GM23248 (cell line): ENCODE measurements around the gene FLRT1. TPM values are rescaled to one million over a fixed set of nuclear protein-coding genes. Genes with fewer than 3 reads are reported as not detected.

Source experiments
- DNase-seq: peaks from one replicate; pipeline ENCODE4 v3.0.0-alpha.2; 2015
- H2AFZ ChIP-seq: fragments of 200-600 bp; sonication (generic); 2 replicates; pipeline ENCODE4 v1.6.1; 2016; ENCODE audit warnings: antibody characterized with exemption
- H3F3A ChIP-seq: fragments of 200-600 bp; sonication (generic); 2 replicates; pipeline ENCODE4 v1.6.1; 2016; ENCODE audit warnings: mild to moderate bottlenecking, antibody characterized with exemption, mixed run types; ENCODE audit not compliant: insufficient read depth
- H3K27ac ChIP-seq: fragments of 200-600 bp; sonication (generic); 2 replicates; pipeline ENCODE4 v1.5.1; 2016; ENCODE audit warnings: mild to moderate bottlenecking
- H3K27me3 ChIP-seq: fragments of 200-600 bp; sonication (generic); replicated peaks from 2 replicates; pipeline ENCODE4 v1.6.1; 2016; ENCODE audit warnings: mild to moderate bottlenecking; ENCODE audit not compliant: insufficient read depth
- H3K36me3 ChIP-seq: fragments of 200-600 bp; sonication (generic); 2 replicates; pipeline ENCODE4 v1.6.1; 2016; ENCODE audit warnings: low read depth, mild to moderate bottlenecking
- H3K4me1 ChIP-seq: fragments of 200-600 bp; sonication (generic); 2 replicates; pipeline ENCODE4 v1.6.1; 2016; ENCODE audit warnings: mild to moderate bottlenecking; ENCODE audit not compliant: insufficient read depth
- H3K4me2 ChIP-seq: fragments of 200-600 bp; sonication (generic); one replicate; pipeline ENCODE4 v1.6.1; 2016; ENCODE audit warnings: mild to moderate bottlenecking; ENCODE audit not compliant: unreplicated experiment
- H3K4me3 ChIP-seq: fragments of 200-600 bp; sonication (generic); 2 replicates; pipeline ENCODE4 v1.5.1; 2016; ENCODE audit warnings: mild to moderate bottlenecking
- H3K79me2 ChIP-seq: fragments of 200-600 bp; sonication (generic); 2 replicates; pipeline ENCODE4 v1.6.1; 2016; ENCODE audit warnings: mild to moderate bottlenecking; ENCODE audit not compliant: insufficient read depth
- H3K9ac ChIP-seq: fragments of 200-600 bp; sonication (generic); 2 replicates; pipeline ENCODE4 v1.6.1; 2016; ENCODE audit warnings: mild to moderate bottlenecking
- H3K9me2 ChIP-seq: fragments of 200-600 bp; sonication (generic); 2 replicates; pipeline ENCODE4 v1.6.1; 2016; ENCODE audit warnings: mixed run types, mild to moderate bottlenecking, moderate library complexity; ENCODE audit not compliant: insufficient read depth
- H3K9me3 ChIP-seq: fragments of 200-600 bp; sonication (generic); one replicate; pipeline ENCODE4 v1.6.1; 2017; ENCODE audit warnings: low read depth
- H4K20me1 ChIP-seq: fragments of 200-600 bp; sonication (generic); 2 replicates; pipeline ENCODE4 v1.6.0; 2016; ENCODE audit not compliant: insufficient read depth
- EZH2 ChIP-seq: fragments of 200-600 bp; sonication (generic); IDR thresholded peaks from 2 replicates; pipeline ENCODE4 v1.6.1; 2018; ENCODE audit warnings: antibody characterized with exemption, mild to moderate bottlenecking; ENCODE audit not compliant: insufficient read depth, poor library complexity, severe bottlenecking
- EZH2phosphoT487 ChIP-seq: fragments of 200-600 bp; sonication (generic); IDR thresholded peaks from 2 replicates; pipeline ENCODE4 v1.6.1; 2018; ENCODE audit warnings: antibody characterized with exemption, moderate library complexity, mild to moderate bottlenecking, low read depth; ENCODE audit not compliant: insufficient read depth
- WGBS, 2 experiments: methylation state at CpG; one replicate each; pipeline ENCODE4 v1.1.6; 2015 to 2017; ENCODE audit warnings: low lambda C conversion rate in 2 of 2, low coverage in 1 of 2; ENCODE audit errors: missing lambda C conversion rate in 2 of 2; 5-methylcytosine and 5-hydroxymethylcytosine counted together
- in situ Hi-C: fragments of 300-500 bp; cut with MboI; formaldehyde crosslinking; loops from 2 replicates; pipeline ENCODE4 v1.15.0; 2020
- polyA plus RNA-seq: library from polyadenylated mRNA; unstranded; fragments of >200 nt; fragmentation: Nextera tagmentation; extraction: Ambion mirVana; gene quantifications from 2 replicates; pipeline ENCODE4 v1.2.1, GENCODE V29; 2016
- total RNA-seq: library from RNA; depleted of rRNA; stranded (reverse); fragments of >200 nt; shearing (Covaris generic); gene quantifications from 2 replicates; pipeline ENCODE4 v1.2.3, GENCODE V29; 2014

The FLRT1 gene
- total and polyA plus RNA-seq, 2 experiments from 2014 or later = 0.09 to 0.22 TPM

- Histone ChIP-seq H2AFZ (peak overlapping the region; percentile 87), H3K4me1 (no peaks in the 10 kb centered on the region), H3K9me2 (no peaks in the 10 kb centered on the region), H3K9me3 (no peaks in the 10 kb centered on the region), H4K20me1 (no peaks in the 10 kb centered on the region), H3K36me3 (no peaks in the 10 kb centered on the region), H3K4me3 (peak overlapping the region; percentile 75), H3K27ac (no peak overlapping the region), H3K79me2 (no peaks in the 10 kb centered on the region), H3K4me2 (peak overlapping the region; percentile 93), H3F3A (no peaks in the 10 kb centered on the region), H3K27me3 (no peaks in the 10 kb centered on the region), H3K9ac (peak overlapping the region; percentile 67)
- 47 to 53% methylated on average over 32 to 35 of the region's 35 CpGs for WGBS, 2 experiments
- no peak for DNase-seq
- TF ChIP-seq EZH2phosphoT487 (no peak), EZH2 (no peak)
- in situ Hi-C loops = no loop called here
Measured at GRCh38 chr11:64060263-64060860, 24.6 kb downstream of the FLRT1 start.

- Histone ChIP-seq H3K79me2 (no peaks in the 10 kb centered on the region), H3K4me1 (no peaks in the 10 kb centered on the region), H3K9ac (peak overlapping the region; percentile 67), H3K9me2 (no peaks in the 10 kb centered on the region), H3K4me2 (peak overlapping the region; percentile 93), H3K4me3 (peak overlapping the region; percentile 75), H4K20me1 (no peaks in the 10 kb centered on the region), H3K27ac (no peak overlapping the region), H3F3A (no peaks in the 10 kb centered on the region), H3K27me3 (no peaks in the 10 kb centered on the region), H3K9me3 (no peaks in the 10 kb centered on the region), H2AFZ (peak overlapping the region; percentile 87), H3K36me3 (no peaks in the 10 kb centered on the region)
- DNase-seq = peak; percentile 72
- in situ Hi-C loops = no loop called here
- no peak for TF ChIP-seq EZH2phosphoT487
- no peak for TF ChIP-seq EZH2
- 3 to 4% methylated on average over 36 to 42 of the region's 42 CpGs for WGBS, 2 experiments
Measured at GRCh38 chr11:64060861-64061444, 25.2 kb downstream of the FLRT1 start.

- Histone ChIP-seq H3K79me2 (no peaks in the 10 kb centered on the region), H3K4me3 (no peak overlapping the region), H2AFZ (no peak overlapping the region), H3K9me3 (no peaks in the 10 kb centered on the region), H4K20me1 (no peaks in the 10 kb centered on the region), H3K36me3 (no peaks in the 10 kb centered on the region), H3K27me3 (no peaks in the 10 kb centered on the region), H3K4me1 (no peaks in the 10 kb centered on the region), H3K4me2 (no peak overlapping the region), H3F3A (no peaks in the 10 kb centered on the region), H3K27ac (no peak overlapping the region), H3K9ac (no peak overlapping the region), H3K9me2 (no peaks in the 10 kb centered on the region)
- in situ Hi-C loops = no loop called here
- no peak for DNase-seq
- TF ChIP-seq EZH2phosphoT487 (no peak), EZH2 (no peak)
- WGBS, 2 experiments = 91% methylated on average over 15 to 16 of the region's 16 CpGs
Measured at GRCh38 chr11:64062185-64063039, 26.7 kb downstream of the FLRT1 start.

- H3K36me3 ChIP-seq = no peaks in the 10 kb centered on the region
- H3K4me1 ChIP-seq = no peaks in the 10 kb centered on the region
- no peaks in the 10 kb centered on the region for H3K79me2 ChIP-seq
- H3K9me3 ChIP-seq = no peaks in the 10 kb centered on the region
- no peak overlapping the region for H3K27ac ChIP-seq
- H2AFZ ChIP-seq = no peak overlapping the region
- TF ChIP-seq EZH2phosphoT487 = no peak
- TF ChIP-seq EZH2 = no peak
- no peak overlapping the region for H3K4me3 ChIP-seq
- 92 to 93% methylated on average over 13 of the region's 13 CpGs for WGBS, 2 experiments
- H3K9ac ChIP-seq = no peak overlapping the region
- no peaks in the 10 kb centered on the region for H3F3A ChIP-seq
- H3K9me2 ChIP-seq = no peaks in the 10 kb centered on the region
- H4K20me1 ChIP-seq = no peaks in the 10 kb centered on the region
- H3K27me3 ChIP-seq = no peaks in the 10 kb centered on the region
- in situ Hi-C loops = no loop called here
- H3K4me2 ChIP-seq = no peak overlapping the region
- DNase-seq = no peak
Measured at GRCh38 chr11:64063777-64064176, 28.0 kb downstream of the FLRT1 start.
